ENCODE results near the gene BBX.

DNA sequence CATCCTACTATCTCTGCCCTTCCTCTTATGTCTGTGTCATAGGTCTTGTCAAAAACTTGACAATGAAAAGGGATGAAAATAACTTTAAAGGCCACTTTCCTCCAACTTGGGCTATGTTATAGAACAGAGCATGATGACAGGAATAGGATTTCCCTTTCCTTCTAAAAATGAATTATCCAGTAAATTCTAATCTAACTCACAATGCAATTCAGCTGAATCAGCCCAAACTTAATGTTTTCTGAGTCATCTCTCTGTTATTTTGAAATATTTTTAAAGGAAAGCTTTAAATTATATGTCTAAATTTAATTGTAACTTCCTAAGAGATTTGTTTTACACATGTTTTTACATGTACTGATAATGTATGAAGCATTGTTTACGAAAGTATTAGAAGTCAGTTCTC is 258.5 kb downstream of the BBX start:
- no peak for TF ChIP-seq POLR2A (IDR thresholded peaks at IDR 0.05; ENCODE audit: low read depth, low read length)
- no peak for TF ChIP-seq SPI1 (IDR thresholded peaks at IDR 0.05; ENCODE audit: low read depth, low read length)
- no peak for TF ChIP-seq POLR2AphosphoS5 (IDR thresholded peaks at IDR 0.05; ENCODE audit: low read depth, low read length)
- no peak for TF ChIP-seq TAF1 (IDR thresholded peaks at IDR 0.05; ENCODE audit: low read depth, low read length)
